Measurements from ENCODE around the gene TPPP2.

GRCh38 chr14:21070083-21070609, 40.1 kb downstream of the TPPP2 start, which contains the start of gene ARHGEF40:
- TF ChIP-seq CTCF (conservative IDR thresholded peaks at IDR 0.05; ENCODE audit: low read length) (no peak), EZH2phosphoT487 (IDR thresholded peaks at IDR 0.05; ENCODE audit: borderline replicate concordance) (no peak)
